Measurements from ENCODE around the gene RALGAPA1. TPM values are rescaled to one million over a fixed set of nuclear protein-coding genes. Genes with fewer than 3 reads are reported as not detected.

The RALGAPA1 gene
- total and polyA plus RNA-seq, 4 donors = 4.6 to 38.7 (median 13.4) TPM

GRCh38 chr14:35835208-35835982 is 26.3 kb upstream of the RALGAPA1 start:
- no peaks in the 10 kb centered on the region for H3K9me3 ChIP-seq (ENCODE audit: control insufficient read depth in 4 of 4, low read length in 3 of 4)
- no peaks in the 10 kb centered on the region for H3K4me1 ChIP-seq (ENCODE audit: control insufficient read depth in 4 of 4, insufficient read depth in 4 of 4, low read length in 3 of 4)
- WGBS = 93% methylated on average over 5 of the region's 5 CpGs
- no peak for DNase-seq (ENCODE audit: low spot score)
- H3K27me3 ChIP-seq (ENCODE audit: control insufficient read depth in 4 of 4, insufficient read depth in 4 of 4, low read length in 3 of 4) = no peaks in the 10 kb centered on the region
- no peak overlapping the region for H3K27ac ChIP-seq (ENCODE audit: low read depth in 1 of 2, low read length in 2 of 2)
- TF ChIP-seq MAX (IDR thresholded peaks at IDR 0.05) = no peak
- no peak for TF ChIP-seq TAF1 (conservative IDR thresholded peaks at IDR 0.05)
- no peak for TF ChIP-seq RXRA (IDR thresholded peaks at IDR 0.05)
- no peak for TF ChIP-seq RAD21 (IDR thresholded peaks at IDR 0.05)
- TF ChIP-seq YY1 (IDR thresholded peaks at IDR 0.05) = no peak
- no peak for TF ChIP-seq FOXA2 (IDR thresholded peaks at IDR 0.05)
- H3K36me3 ChIP-seq (ENCODE audit: control insufficient read depth in 4 of 4, insufficient read depth in 3 of 4, low read depth in 1 of 4, low read length in 3 of 4) = peaks cover 2 to 7% (median 4%) of the 10 kb centered on the region in 4 donors
- H3K4me3 ChIP-seq (ENCODE audit: low read depth in 1 of 3, low read length in 3 of 3) = no peak overlapping the region
- H3K9ac ChIP-seq (ENCODE audit: low read depth in 1 of 2, low read length in 2 of 2) = no peak overlapping the region

- Histone ChIP-seq H3K9ac (ENCODE audit: low read depth in 1 of 2, low read length in 2 of 2) (no peak overlapping the region), H3K4me3 (ENCODE audit: low read depth in 1 of 3, low read length in 3 of 3) (no peak overlapping the region), H3K36me3 (ENCODE audit: control insufficient read depth in 4 of 4, insufficient read depth in 3 of 4, low read depth in 1 of 4, low read length in 3 of 4) (peaks cover 0 to 4% (median 3%) of the 10 kb centered on the region in 4 donors), H3K9me3 (ENCODE audit: control insufficient read depth in 4 of 4, low read length in 3 of 4) (no peaks in the 10 kb centered on the region), H3K4me1 (ENCODE audit: control insufficient read depth in 4 of 4, insufficient read depth in 4 of 4, low read length in 3 of 4) (peaks cover 0 to 11% (median 7%) of the 10 kb centered on the region in 4 donors), H3K27me3 (ENCODE audit: control insufficient read depth in 4 of 4, insufficient read depth in 4 of 4, low read length in 3 of 4) (no peaks in the 10 kb centered on the region), H3K27ac (ENCODE audit: low read depth in 1 of 2, low read length in 2 of 2) (no peak overlapping the region)
- no peak for TF ChIP-seq RXRA (IDR thresholded peaks at IDR 0.05)
- no peak for TF ChIP-seq RAD21 (IDR thresholded peaks at IDR 0.05)
- TF ChIP-seq FOXA2 (IDR thresholded peaks at IDR 0.05) = no peak
- TF ChIP-seq EGR1 (IDR thresholded peaks at IDR 0.05; ENCODE audit: low read depth in 2 of 2) = no peak
- TF ChIP-seq MAX (IDR thresholded peaks at IDR 0.05) = no peak
- no peak for TF ChIP-seq SP1 (IDR thresholded peaks at IDR 0.05)
- no peak for TF ChIP-seq REST (IDR thresholded peaks at IDR 0.05)
- TF ChIP-seq FOXA1 (IDR thresholded peaks at IDR 0.05) = no peak
- TF ChIP-seq JUND (IDR thresholded peaks at IDR 0.05) = no peak
- TF ChIP-seq HNF4G (IDR thresholded peaks at IDR 0.05) = no peak
- TF ChIP-seq NR2F2 (IDR thresholded peaks at IDR 0.05) = no peak
- TF ChIP-seq GABPA (IDR thresholded peaks at IDR 0.05 in 1 of 2, conservative IDR thresholded peaks at IDR 0.05 in 1 of 2) = no peak
- TF ChIP-seq YY1 (IDR thresholded peaks at IDR 0.05) = no peak
- no peak for TF ChIP-seq HNF4A (conservative IDR thresholded peaks at IDR 0.05)
- TF ChIP-seq ATF3 (IDR thresholded peaks at IDR 0.05) = no peak
- no peak for TF ChIP-seq CTCF (IDR thresholded peaks at IDR 0.05; ENCODE audit: low read depth, low read length, missing input control)
- no peak for TF ChIP-seq ZBTB33 (IDR thresholded peaks at IDR 0.05)
- TF ChIP-seq TAF1 (conservative IDR thresholded peaks at IDR 0.05) = no peak
- DNase-seq (ENCODE audit: low spot score) = no peak
- WGBS = 90% methylated on average over 1 of the region's 1 CpG
Measured at GRCh38 chr14:35829449-35829848, 20.4 kb upstream of the RALGAPA1 start.
